Activated CD4-positive, alpha-beta T cell treated with anti-CD3 and anti-CD28 coated beads, Interleukin-2, amount 10 ng/mL, durations not matched to agents 7 days and 5 days (primary cell): ENCODE data around the gene EEFSEC. TPM values are rescaled to one million over a fixed set of nuclear protein-coding genes. Genes with fewer than 3 reads are reported as not detected.

Experiments used
- CTCF ChIA-PET: fragments of 350-600 bp; sonication (Branson Sonifier 250); formaldehyde crosslinking; loops from one replicate; lab custom pipeline; 2021; ENCODE audit warnings: antibody characterized with exemption; lab: Charles Lee
- POLR2A ChIA-PET: fragments of 350-600 bp; sonication (Branson Sonifier 250); formaldehyde crosslinking; loops from one replicate; lab custom pipeline; 2021; ENCODE audit warnings: antibody characterized with exemption; lab: Charles Lee
- DNase-seq: peaks from one replicate; pipeline ENCODE4 v3.0.0-alpha.2; 2020
- H3K27ac Mint-ChIP-seq: one replicate; pipeline ENCODE4 v1.8.0; 2021; ENCODE audit warnings: mild to moderate bottlenecking, moderate library complexity, mixed read lengths
- H3K27me3 Mint-ChIP-seq: one replicate; pipeline ENCODE4 v1.8.0; 2021; ENCODE audit warnings: mixed read lengths
- H3K36me3 Mint-ChIP-seq: one replicate; pipeline ENCODE4 v1.8.0; 2021; ENCODE audit warnings: low read depth, mixed read lengths
- H3K4me1 Mint-ChIP-seq: one replicate; pipeline ENCODE4 v1.8.0; 2021; ENCODE audit warnings: mixed read lengths
- H3K4me3 Mint-ChIP-seq: one replicate; pipeline ENCODE4 v1.8.0; 2021; ENCODE audit warnings: mild to moderate bottlenecking, moderate library complexity, mixed read lengths
- H3K9me3 Mint-ChIP-seq: one replicate; pipeline ENCODE4 v1.8.0; 2021; ENCODE audit warnings: mixed read lengths
- total RNA-seq, 2 experiments: library from RNA; stranded (reverse); gene quantifications; one replicate each; pipeline ENCODE4 v1.2.3, GENCODE V29; 2021

EEFSEC gene
- total RNA-seq, 2 experiments from 2014 or later: 16.6 to 17.1 TPM

GRCh38 chr3:128383316-128384235 is 230.3 kb downstream of the EEFSEC start:
- no peaks in the 10 kb centered on the region for H3K27me3 Mint-ChIP-seq
- POLR2A ChIA-PET: no interaction called here
- H3K4me1 Mint-ChIP-seq: no peaks in the 10 kb centered on the region
- no peak for DNase-seq
- no peak overlapping the region for H3K4me3 Mint-ChIP-seq
- CTCF ChIA-PET: interaction anchor here (0.8 to 2.5 kb wide), 2 partner anchors 14 to 23 kb away, joined by 3 to 6 read pairs; no protein-coding TSS in a partner anchor
- H3K9me3 Mint-ChIP-seq: no peaks in the 10 kb centered on the region
- no peaks in the 10 kb centered on the region for H3K36me3 Mint-ChIP-seq
- H3K27ac Mint-ChIP-seq: no peak overlapping the region

GRCh38 chr3:128385080-128385832 is 232.0 kb downstream of the EEFSEC start:
- Mint-ChIP-seq H3K27me3 (no peaks in the 10 kb centered on the region), H3K4me1 (no peaks in the 10 kb centered on the region), H3K36me3 (no peaks in the 10 kb centered on the region), H3K27ac (no peak overlapping the region), H3K4me3 (no peak overlapping the region), H3K9me3 (no peaks in the 10 kb centered on the region)
- CTCF ChIA-PET: no interaction called here
- POLR2A ChIA-PET: no interaction called here
- no peak for DNase-seq

- H3K4me1 Mint-ChIP-seq: no peaks in the 10 kb centered on the region
- no peaks in the 10 kb centered on the region for H3K9me3 Mint-ChIP-seq
- ChIA-PET CTCF (interaction anchor here (1.0 to 1.5 kb wide), 2 partner anchors 17 to 21 kb away, joined by 3 to 4 read pairs; no protein-coding TSS in a partner anchor), POLR2A (no interaction called here)
- no peak overlapping the region for H3K4me3 Mint-ChIP-seq
- no peaks in the 10 kb centered on the region for H3K36me3 Mint-ChIP-seq
- no peak for DNase-seq
- H3K27ac Mint-ChIP-seq: no peak overlapping the region
- H3K27me3 Mint-ChIP-seq: no peaks in the 10 kb centered on the region
These were observed 235.7 kb downstream of the EEFSEC start for GRCh38 chr3:128388932-128389331.

DNA sequence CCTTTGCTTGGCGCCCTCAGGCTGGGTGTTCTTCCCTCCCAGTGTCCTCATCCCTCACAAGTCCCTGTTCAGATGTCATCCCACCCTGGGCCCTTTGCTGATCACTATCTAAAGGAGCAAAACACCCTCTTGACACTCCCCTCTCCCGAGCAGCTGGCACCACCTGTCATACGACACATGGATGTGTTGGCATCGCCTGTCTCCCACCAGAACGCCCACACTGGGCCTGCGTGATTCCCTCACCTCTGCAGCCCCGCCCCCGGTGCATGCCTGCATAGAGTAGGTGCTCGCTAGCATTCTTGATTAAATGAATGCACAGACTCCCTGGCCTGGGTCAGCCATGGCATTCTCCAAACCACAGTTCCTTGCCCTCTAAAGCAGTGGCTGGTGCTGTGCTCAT is 237.6 kb downstream of the EEFSEC start:
- ChIA-PET CTCF (no interaction called here), POLR2A (no interaction called here)
- H3K27ac Mint-ChIP-seq: no peak overlapping the region
- H3K36me3 Mint-ChIP-seq: no peaks in the 10 kb centered on the region
- H3K9me3 Mint-ChIP-seq: no peaks in the 10 kb centered on the region
- DNase-seq: no peak
- no peak overlapping the region for H3K4me3 Mint-ChIP-seq
- H3K4me1 Mint-ChIP-seq: no peaks in the 10 kb centered on the region
- H3K27me3 Mint-ChIP-seq: no peaks in the 10 kb centered on the region

GRCh38 chr3:128392021-128392420 is 238.7 kb downstream of the EEFSEC start:
- ChIA-PET POLR2A (no interaction called here), CTCF (no interaction called here)
- Mint-ChIP-seq H3K9me3 (no peaks in the 10 kb centered on the region), H3K27ac (no peak overlapping the region), H3K4me3 (no peak overlapping the region), H3K36me3 (no peaks in the 10 kb centered on the region), H3K4me1 (no peaks in the 10 kb centered on the region), H3K27me3 (no peaks in the 10 kb centered on the region)
- DNase-seq: no peak

DNA sequence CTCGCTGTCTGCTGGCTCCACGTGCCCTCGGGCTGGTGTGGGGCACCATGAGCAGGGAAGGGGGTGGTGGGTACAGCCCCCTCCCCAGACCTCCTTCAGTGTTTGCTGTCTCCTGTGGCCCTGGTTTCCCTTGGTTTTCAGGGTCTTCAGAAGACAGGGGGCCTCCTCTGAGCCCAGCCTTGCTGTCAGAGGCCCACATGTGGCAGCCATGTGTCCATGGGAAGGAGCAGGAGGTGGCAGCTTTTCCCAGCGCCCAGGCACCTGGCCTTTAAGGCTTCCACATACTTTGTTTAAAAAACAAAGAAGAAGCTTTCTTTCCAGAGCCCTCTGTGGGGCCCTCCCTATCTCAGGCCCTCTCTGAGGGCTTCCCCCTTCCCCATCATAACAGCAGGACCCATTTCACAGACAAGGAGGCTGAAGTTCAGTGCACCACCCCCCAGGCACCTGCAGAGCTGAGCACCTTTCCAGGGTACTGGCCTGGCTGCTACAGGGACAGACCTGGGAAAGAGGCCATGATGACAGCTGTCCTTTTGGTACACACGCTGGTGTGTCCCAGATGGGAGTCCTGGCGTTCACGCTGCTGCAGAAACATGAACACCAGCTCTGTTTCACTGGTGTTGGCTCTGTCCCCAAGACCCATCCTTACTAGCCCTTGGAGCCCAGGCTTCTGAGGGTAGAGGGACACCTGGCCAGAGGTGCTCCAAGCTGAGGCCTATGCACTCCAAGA is 239.7 kb downstream of the EEFSEC start:
- Mint-ChIP-seq H3K27ac (no peak overlapping the region), H3K9me3 (no peaks in the 10 kb centered on the region), H3K4me3 (no peak overlapping the region), H3K4me1 (no peaks in the 10 kb centered on the region), H3K36me3 (no peaks in the 10 kb centered on the region), H3K27me3 (no peaks in the 10 kb centered on the region)
- ChIA-PET CTCF (interaction anchor here (1.4 kb wide), 1 partner anchor 298 kb away, joined by 3 read pairs; no protein-coding TSS in a partner anchor), POLR2A (no interaction called here)
- no peak for DNase-seq

- no peaks in the 10 kb centered on the region for H3K9me3 Mint-ChIP-seq
- H3K27ac Mint-ChIP-seq: no peak overlapping the region
- H3K4me3 Mint-ChIP-seq: no peak overlapping the region
- no peak for DNase-seq
- CTCF ChIA-PET: no interaction called here
- POLR2A ChIA-PET: no interaction called here
- no peaks in the 10 kb centered on the region for H3K27me3 Mint-ChIP-seq
- no peaks in the 10 kb centered on the region for H3K36me3 Mint-ChIP-seq
- H3K4me1 Mint-ChIP-seq: no peaks in the 10 kb centered on the region
These were observed 240.8 kb downstream of the EEFSEC start for GRCh38 chr3:128394033-128394432.

GRCh38 chr3:128395046-128395445 is 241.8 kb downstream of the EEFSEC start:
- POLR2A ChIA-PET: no interaction called here
- no peaks in the 10 kb centered on the region for H3K9me3 Mint-ChIP-seq
- no peak overlapping the region for H3K27ac Mint-ChIP-seq
- CTCF ChIA-PET: interaction anchor here (1.0 to 1.4 kb wide), 3 partner anchors 12 to 300 kb away, joined by 3 to 5 read pairs (median 4); no protein-coding TSS in a partner anchor
- no peak overlapping the region for H3K4me3 Mint-ChIP-seq
- H3K27me3 Mint-ChIP-seq: no peaks in the 10 kb centered on the region
- no peaks in the 10 kb centered on the region for H3K36me3 Mint-ChIP-seq
- no peak for DNase-seq
- H3K4me1 Mint-ChIP-seq: no peaks in the 10 kb centered on the region

DNA sequence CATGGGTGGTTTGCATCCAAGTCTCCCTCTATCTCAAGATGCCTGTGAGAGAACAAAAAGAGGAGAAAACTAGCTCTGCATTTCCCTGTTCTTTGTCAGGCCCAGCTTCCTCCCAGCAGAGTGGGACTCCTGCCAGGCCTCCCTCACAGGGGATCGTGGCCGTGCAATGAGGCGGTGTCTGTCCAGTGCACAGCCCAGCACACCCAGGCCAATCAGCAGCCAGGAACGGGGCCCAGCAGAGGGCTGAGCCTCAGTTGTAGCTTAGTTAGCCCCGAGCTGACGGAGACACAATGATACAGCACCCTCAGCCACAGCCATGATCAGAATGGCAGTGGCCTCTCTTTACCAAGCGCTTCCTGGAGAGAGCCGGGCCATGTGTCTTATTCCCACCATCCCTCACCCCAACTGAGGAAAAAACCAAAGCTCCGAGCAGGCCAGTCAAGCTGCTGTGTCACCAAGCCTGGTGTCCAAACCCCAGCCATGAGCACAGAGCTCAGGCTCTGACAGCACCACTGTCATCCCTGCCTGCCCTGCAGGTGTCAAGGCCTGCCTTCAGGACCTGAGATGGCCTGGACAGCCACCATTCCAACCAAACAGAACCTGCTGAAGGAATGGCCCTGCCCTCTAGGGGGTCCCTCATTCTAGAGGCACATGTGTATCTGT is 242.3 kb downstream of the EEFSEC start:
- POLR2A ChIA-PET: no interaction called here
- CTCF ChIA-PET: interaction anchor here (1.0 to 1.4 kb wide), 3 partner anchors 11 to 300 kb away, joined by 3 to 5 read pairs (median 4); no protein-coding TSS in a partner anchor
- Mint-ChIP-seq H3K4me3 (no peak overlapping the region), H3K36me3 (no peaks in the 10 kb centered on the region), H3K4me1 (no peaks in the 10 kb centered on the region), H3K27ac (no peak overlapping the region), H3K27me3 (no peaks in the 10 kb centered on the region), H3K9me3 (no peaks in the 10 kb centered on the region)
- no peak for DNase-seq

- no peaks in the 10 kb centered on the region for H3K4me1 Mint-ChIP-seq
- no peak for DNase-seq
- ChIA-PET CTCF (no interaction called here), POLR2A (no interaction called here)
- H3K27ac Mint-ChIP-seq: no peak overlapping the region
- no peaks in the 10 kb centered on the region for H3K9me3 Mint-ChIP-seq
- H3K27me3 Mint-ChIP-seq: no peaks in the 10 kb centered on the region
- no peak overlapping the region for H3K4me3 Mint-ChIP-seq
- no peaks in the 10 kb centered on the region for H3K36me3 Mint-ChIP-seq
These were observed 244.2 kb downstream of the EEFSEC start for GRCh38 chr3:128397484-128397883.

DNA sequence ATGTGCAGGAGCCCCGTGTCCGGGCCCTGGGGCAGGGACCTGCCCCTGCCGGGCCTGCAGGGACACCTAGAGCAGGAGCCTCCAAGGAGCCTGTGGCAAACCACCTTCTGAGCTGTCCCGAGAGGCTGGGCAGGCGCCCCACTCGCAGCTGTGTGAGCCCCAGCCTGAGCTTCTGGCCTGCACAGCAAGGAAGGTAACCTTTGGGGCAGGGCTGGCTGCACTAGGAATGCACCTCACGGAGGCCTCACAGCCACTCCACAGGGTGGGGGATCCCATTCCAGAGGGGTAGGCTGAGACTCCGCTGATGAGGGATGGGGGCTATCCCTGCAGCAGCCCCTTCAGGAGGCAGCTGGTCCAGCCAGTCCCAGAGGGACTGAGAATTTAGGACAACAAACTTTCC is 245.3 kb downstream of the EEFSEC start:
- ChIA-PET CTCF (no interaction called here), POLR2A (no interaction called here)
- DNase-seq: no peak
- Mint-ChIP-seq H3K27me3 (no peaks in the 10 kb centered on the region), H3K4me1 (no peaks in the 10 kb centered on the region), H3K4me3 (no peak overlapping the region), H3K36me3 (no peaks in the 10 kb centered on the region), H3K27ac (no peak overlapping the region), H3K9me3 (no peaks in the 10 kb centered on the region)

GRCh38 chr3:128399221-128399915 is 246.1 kb downstream of the EEFSEC start:
- POLR2A ChIA-PET: no interaction called here
- no peak overlapping the region for H3K27ac Mint-ChIP-seq
- no peaks in the 10 kb centered on the region for H3K9me3 Mint-ChIP-seq
- no peaks in the 10 kb centered on the region for H3K4me1 Mint-ChIP-seq
- H3K4me3 Mint-ChIP-seq: no peak overlapping the region
- DNase-seq: no peak
- H3K36me3 Mint-ChIP-seq: no peaks in the 10 kb centered on the region
- H3K27me3 Mint-ChIP-seq: no peaks in the 10 kb centered on the region
- CTCF ChIA-PET: interaction anchor here (0.8 kb wide), 1 partner anchor 107 kb away, joined by 3 read pairs; no protein-coding TSS in a partner anchor
